ENCODE measurements around the gene RPL38. TPM values are rescaled to one million over a fixed set of nuclear protein-coding genes. Genes with fewer than 3 reads are reported as not detected.
A peak's percentile ranks its signal among the peaks of the same experiment; 100 is the strongest.
"Not testable (repeated sequence)": the region's sequence is repeated elsewhere in the genome, so short reads cannot be mapped to it uniquely, and the experiment has no call there.

RPL38 gene
- total RNA-seq, 1 donor from 2014 or later = 4,570 TPM

- DNase-seq (ENCODE audit: low read depth in 2 of 2) = no peak
Observed at GRCh38 chr17:74183411-74183810, 20.1 kb upstream of the RPL38 start.

- DNase-seq (ENCODE audit: low read depth in 2 of 2) = no peak
Observed at GRCh38 chr17:74185571-74186185, 17.8 kb upstream of the RPL38 start.

GRCh38 chr17:74186498-74186897, 17.0 kb upstream of the RPL38 start:
- DNase-seq (ENCODE audit: low read depth in 2 of 2) = no peak

GRCh38 chr17:74187761-74188160, 15.7 kb upstream of the RPL38 start:
- no peak for DNase-seq (ENCODE audit: low read depth in 2 of 2)

GRCh38 chr17:74188687-74189086, 14.8 kb upstream of the RPL38 start:
- not testable (repeated sequence) for DNase-seq (ENCODE audit: low read depth in 2 of 2)

- DNase-seq (ENCODE audit: low read depth in 2 of 2) = peak; percentile 60 to 83
Observed at GRCh38 chr17:74190154-74190553, 13.3 kb upstream of the RPL38 start.

GRCh38 chr17:74190807-74191406, 12.6 kb upstream of the RPL38 start:
- peak; percentile 33 to 45 for DNase-seq (ENCODE audit: low read depth in 2 of 2)

- DNase-seq (ENCODE audit: low read depth in 2 of 2) = no peak
Observed at GRCh38 chr17:74192950-74193781, 10.3 kb upstream of the RPL38 start.

GRCh38 chr17:74194682-74195081, 8.8 kb upstream of the RPL38 start:
- no peak for DNase-seq (ENCODE audit: low read depth in 2 of 2)

GRCh38 chr17:74196541-74197317, 6.7 kb upstream of the RPL38 start:
- DNase-seq (ENCODE audit: low read depth in 2 of 2) = no peak

- no peak for DNase-seq (ENCODE audit: low read depth in 2 of 2)
Observed at GRCh38 chr17:74197801-74198200, 5.7 kb upstream of the RPL38 start.

GRCh38 chr17:74198694-74199093, 4.8 kb upstream of the RPL38 start:
- DNase-seq (ENCODE audit: low read depth in 2 of 2) = no peak

- peak; percentile 55 to 69 for DNase-seq (ENCODE audit: low read depth in 2 of 2)
Observed at GRCh38 chr17:74199306-74200092, 4.0 kb upstream of the RPL38 start.

GRCh38 chr17:74200112-74200511, 3.4 kb upstream of the RPL38 start:
- no peak for DNase-seq (ENCODE audit: low read depth in 2 of 2)

GRCh38 chr17:74201250-74201649, 2.2 kb upstream of the RPL38 start:
- no peak for DNase-seq (ENCODE audit: low read depth in 2 of 2)

- no peak for DNase-seq (ENCODE audit: low read depth in 2 of 2)
Observed at GRCh38 chr17:74201948-74202347, 1.5 kb upstream of the RPL38 start.

GRCh38 chr17:74202938-74203337, 540 bp upstream of the RPL38 start:
- no peak for DNase-seq (ENCODE audit: low read depth in 2 of 2)

- no peak for DNase-seq (ENCODE audit: low read depth in 2 of 2)
Observed at GRCh38 chr17:74204474-74204873, 996 bp downstream of the RPL38 start.

- no peak for DNase-seq (ENCODE audit: low read depth in 2 of 2)
Observed at GRCh38 chr17:74205274-74205673, 1.8 kb downstream of the RPL38 start.

- DNase-seq (ENCODE audit: low read depth in 2 of 2) = no peak
Observed at GRCh38 chr17:74206332-74206818, 2.9 kb downstream of the RPL38 start.

Measured in lung microvascular endothelial cell (primary cell).